Inflammatory macrophage (primary cell): Measurements from ENCODE around the gene PRKCB.
"Not testable (repeated sequence)": the region's sequence is repeated elsewhere in the genome, so short reads cannot be mapped to it uniquely, and the experiment has no call there.

Source experiments
- DNase-seq, 2 donors: peaks; one replicate each; pipeline ENCODE4 v3.0.0-alpha.2; 2020 to 2022

PRKCB gene

GRCh38 chr16:24138024-24138423 is 302.2 kb downstream of the PRKCB start:
- no peak for DNase-seq

DNA sequence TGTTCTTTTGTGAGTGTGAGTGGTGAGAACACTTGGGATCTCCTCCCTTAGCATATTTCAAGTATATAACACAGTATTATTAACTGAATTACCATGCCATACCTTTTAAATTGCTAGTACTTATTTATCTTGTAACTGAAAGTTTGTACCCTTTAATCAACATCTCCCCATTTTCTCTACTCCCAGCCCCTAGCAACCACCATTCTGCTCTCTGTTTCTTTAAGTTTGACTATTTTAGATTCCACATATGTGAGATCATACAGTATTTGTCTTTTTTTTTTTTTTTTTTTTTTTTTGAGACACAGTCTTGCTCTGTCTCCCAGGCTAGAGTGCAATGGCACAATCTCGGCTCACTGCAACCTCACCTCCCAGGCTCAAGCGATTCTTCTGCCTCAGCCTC is 302.8 kb downstream of the PRKCB start:
- DNase-seq, result no peak

DNA sequence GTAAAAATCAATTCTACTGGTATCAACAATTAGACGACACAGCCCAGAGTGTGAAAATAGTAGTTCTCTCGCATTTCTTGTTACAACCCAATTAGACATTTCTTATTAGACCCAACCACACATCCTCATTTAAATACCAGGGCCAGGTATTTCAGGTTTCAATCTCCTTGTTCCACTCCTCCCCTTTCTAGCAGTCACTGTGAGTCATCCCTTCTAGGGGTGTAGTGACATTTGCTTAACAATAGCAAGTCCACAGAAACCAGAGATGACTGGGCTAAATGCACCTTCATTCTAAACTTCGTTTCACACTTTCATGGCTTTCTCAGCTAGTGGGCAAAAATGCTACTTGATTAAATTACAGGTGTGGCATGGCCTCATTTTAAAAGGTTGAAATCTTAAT is 303.5 kb downstream of the PRKCB start:
- DNase-seq, result no peak

GRCh38 chr16:24140730-24141129 is 304.9 kb downstream of the PRKCB start:
- DNase-seq, result no peak

- no peak for DNase-seq
Measured at GRCh38 chr16:24141466-24141865, 305.7 kb downstream of the PRKCB start.

- DNase-seq, result no peak
Measured at GRCh38 chr16:24141917-24142316, 306.1 kb downstream of the PRKCB start.

- DNase-seq, result no peak
Measured at GRCh38 chr16:24145927-24146326, 310.1 kb downstream of the PRKCB start.

DNA sequence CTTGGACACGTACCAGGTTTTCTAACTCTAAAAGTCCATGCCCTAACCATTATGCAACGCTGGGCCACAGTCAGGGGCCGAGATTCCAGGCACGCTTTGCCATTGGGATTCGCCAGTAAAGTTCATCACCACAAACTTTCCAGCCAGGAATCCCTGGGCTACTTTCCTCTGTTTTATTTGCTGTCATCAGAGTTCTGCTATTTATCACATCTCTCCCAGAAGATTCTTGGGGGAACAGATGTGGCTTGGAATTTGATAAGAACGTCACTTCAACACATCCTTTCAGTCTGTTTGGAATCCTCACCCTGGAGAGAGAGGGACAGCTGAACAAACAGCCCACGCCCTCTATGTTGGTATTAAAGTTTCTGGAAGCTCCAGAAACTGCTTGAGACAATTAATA is 310.7 kb downstream of the PRKCB start:
- DNase-seq, result no peak

DNA sequence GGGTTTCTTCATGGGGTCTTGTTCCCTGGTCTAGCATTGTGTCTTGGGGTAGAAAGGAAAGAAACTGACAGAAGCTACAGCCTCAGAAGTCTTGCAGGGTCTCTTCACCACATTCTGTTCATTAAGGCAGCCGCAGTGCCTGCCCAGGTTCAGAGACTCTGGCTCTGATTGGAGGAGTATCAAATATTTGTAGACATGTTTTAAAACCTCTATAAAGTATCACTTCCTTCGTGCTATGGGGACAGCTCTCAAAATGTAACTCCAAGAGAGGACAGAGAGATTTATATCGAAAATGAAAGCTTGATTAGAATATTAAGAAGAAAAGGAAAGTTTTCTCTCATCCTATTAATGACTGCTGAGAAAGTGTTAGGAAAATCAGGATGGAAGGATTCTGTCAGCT is 313.3 kb downstream of the PRKCB start:
- no peak for DNase-seq

DNA sequence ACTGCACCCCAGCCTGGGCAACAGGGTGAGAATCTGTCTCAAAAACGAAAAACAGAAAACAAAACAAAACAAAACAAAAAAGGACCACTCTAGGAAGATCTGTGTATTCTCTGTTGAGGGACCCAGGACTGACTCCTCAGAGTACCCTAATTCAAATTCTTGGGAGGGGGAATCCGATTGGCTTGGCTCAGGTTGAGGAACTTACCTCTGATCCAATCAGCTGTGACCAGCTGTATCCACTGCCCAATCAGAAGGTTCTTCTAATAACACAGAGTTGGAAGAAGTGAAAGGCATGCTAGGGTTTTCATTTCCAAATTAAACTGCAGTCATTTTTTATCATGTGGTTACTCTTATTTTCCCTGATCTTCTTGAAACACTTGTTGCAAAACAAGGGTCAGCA is 314.5 kb downstream of the PRKCB start:
- no peak for DNase-seq

- DNase-seq, result no peak
Measured at GRCh38 chr16:24151482-24151939, 315.7 kb downstream of the PRKCB start.

GRCh38 chr16:24152048-24152447 is 316.3 kb downstream of the PRKCB start:
- DNase-seq, result not testable (repeated sequence)

DNA sequence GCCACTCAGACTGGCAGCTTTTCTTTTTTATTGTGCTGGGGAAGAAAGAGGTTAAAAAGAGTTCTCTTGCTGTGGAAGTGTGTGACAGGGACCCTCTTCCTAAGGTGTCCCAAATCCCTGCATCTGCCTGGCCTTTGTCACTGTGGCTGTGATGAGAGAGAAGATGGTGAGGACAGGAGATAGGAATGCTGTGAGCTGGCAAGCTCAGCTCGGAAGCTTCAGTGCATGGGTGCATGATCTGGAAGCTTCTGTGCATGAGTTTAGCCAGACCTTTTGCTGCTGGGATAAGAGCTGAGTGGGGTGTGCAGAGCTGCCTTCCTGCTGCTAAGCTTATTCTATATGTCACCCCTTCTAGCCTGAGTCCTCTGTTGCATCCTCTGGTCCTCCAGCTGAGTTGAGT is 317.0 kb downstream of the PRKCB start:
- DNase-seq, result no peak

GRCh38 chr16:24156777-24157176 is 321.0 kb downstream of the PRKCB start:
- DNase-seq, result no peak

DNA sequence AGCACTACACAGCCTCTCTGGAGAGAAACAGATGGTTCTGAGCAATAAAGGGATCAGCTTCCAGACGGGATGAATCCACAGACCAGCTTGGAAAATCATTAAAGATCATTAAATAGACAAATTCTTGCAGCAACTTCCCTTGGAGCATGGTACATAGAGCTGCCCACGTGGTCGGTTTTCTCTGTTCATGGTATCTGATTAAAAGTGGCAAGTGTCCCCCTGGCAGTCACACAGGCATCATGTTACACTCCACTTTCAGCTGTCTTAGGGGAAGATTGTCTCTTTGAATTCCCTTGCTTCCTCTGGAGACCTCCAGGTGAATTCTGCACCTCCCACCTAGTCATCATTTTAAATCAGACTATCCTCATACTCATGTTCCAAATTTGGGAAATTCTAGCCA is 328.2 kb downstream of the PRKCB start:
- DNase-seq, result no peak

- DNase-seq, result no peak
Measured at GRCh38 chr16:24164416-24164815, 328.6 kb downstream of the PRKCB start.

DNA sequence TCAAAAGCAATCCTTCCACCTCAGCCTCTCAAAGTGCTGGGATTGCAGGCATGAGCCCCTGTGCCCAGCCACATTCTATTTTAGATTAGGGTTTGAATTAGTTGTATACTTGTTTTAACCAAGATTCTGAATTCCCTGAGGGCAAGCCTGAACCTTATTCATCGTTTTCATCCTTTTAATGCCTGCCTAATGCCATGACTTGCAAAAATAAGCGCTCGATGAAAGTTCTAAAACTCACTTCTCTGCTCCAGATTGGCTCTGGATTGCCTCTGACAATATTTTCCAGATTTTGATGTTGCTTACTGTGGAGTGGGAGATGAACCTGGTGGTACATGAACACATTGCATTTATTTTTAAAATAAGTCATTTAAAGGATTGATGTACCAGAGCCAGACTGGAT is 329.5 kb downstream of the PRKCB start:
- no peak for DNase-seq

DNA sequence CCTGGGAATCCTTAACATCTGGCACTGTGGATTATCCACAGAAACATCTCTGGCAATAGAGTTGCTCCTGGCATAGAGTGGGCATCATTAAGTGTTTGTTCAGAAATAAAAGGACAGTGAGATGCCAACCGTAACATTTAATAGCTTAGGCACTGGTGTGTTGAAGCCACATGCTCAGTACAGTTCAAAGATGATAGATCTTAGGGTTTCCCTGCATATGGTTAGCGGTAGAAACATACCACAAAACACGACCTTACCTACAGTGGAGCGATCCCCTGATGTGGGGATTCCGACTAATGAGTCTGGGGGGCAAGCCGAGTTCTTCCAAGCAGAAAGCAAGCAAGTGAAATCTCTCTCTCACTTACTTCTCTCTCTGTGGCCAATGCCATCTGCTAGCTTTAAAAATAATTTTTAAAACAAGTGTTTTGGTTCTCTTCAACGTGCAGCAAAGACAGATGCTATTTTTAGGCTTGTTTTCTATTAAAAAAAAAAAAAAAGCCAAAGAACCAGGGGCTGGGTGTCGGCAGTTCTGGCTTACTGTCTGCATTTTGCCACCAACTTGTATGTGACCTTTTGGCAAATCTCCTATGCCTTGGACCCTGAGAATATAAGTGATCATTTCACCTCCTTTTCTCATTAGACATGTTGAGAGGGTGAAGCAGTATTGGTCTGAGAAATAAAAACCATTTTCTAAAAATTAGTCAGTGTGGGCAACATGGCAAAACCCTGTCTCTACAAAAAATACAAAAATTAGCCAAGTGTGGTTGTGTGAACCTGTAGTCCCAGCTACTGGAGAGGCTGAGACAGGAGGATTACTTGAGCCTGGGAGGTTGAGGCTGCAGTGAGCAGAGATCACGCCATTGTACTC is 331.1 kb downstream of the PRKCB start:
- DNase-seq, result no peak

DNA sequence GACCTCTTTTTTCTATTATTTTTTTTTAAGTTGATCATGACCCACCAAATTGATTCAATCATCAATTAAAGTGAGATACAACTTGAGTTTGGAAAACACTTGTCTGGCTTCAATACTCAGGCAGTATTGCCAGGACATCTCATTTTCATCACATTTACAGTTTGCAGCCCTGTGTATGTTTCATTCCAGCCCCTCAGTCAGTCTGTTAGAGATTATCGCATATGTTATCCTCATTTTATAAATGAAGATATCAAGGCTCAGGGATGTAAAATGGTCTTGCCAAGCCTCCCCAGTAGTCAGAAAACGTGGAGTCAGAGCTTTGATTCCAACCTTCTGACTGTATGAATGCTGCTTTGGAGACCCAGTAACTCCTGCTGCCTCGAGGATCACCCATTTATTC is 333.1 kb downstream of the PRKCB start:
- no peak for DNase-seq

GRCh38 chr16:24170407-24170806 is 334.6 kb downstream of the PRKCB start:
- no peak for DNase-seq

- DNase-seq, result no peak
Measured at GRCh38 chr16:24174504-24174903, 338.7 kb downstream of the PRKCB start.

GRCh38 chr16:24174957-24175356 is 339.2 kb downstream of the PRKCB start:
- no peak for DNase-seq

DNA sequence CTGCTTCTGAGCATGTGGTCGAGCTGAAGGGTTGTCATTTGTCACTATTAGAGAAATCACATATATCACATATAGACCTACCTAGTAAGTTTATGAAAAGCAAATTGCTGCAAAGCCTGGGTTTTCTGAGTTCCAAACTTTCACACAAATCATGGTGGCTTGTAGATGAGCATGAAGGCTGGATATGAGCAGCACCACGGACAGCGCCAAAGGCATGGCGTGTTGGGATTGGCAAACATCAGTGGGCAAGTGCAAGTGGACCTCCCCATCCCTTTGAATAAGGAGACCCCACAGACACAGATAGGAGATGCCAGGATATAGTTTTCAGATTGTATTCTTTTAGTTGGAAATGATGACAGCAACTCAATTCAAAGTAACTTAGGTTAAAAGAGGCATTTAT is 342.7 kb downstream of the PRKCB start:
- DNase-seq, result no peak

DNA sequence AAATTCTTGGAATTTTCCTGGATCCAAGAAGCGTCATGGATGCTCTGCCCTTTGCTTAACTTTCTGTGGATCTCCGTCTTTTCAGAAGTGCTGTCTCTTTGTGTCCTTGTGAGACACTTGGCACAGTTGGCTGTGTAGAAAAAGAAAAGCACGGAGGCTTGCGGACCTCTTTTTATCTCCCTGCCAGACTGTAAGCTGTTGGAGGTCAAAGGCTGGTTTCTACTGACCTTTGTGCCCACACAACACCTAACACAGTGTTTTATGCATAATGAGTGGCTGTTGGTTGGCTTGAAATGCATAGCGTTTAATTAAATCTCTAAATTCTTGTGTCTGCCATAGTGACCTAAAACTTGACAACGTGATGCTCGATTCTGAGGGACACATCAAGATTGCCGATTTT is 344.7 kb downstream of the PRKCB start:
- no peak for DNase-seq

- no peak for DNase-seq
Measured at GRCh38 chr16:24188021-24188542, 352.3 kb downstream of the PRKCB start.
